ENCODE results near the gene SLC44A4.
"Not testable (repeated sequence)": the region's sequence is repeated elsewhere in the genome, so short reads cannot be mapped to it uniquely, and the experiment has no call there.

SLC44A4 gene

GRCh38 chr6:31827286-31828079 is 51.3 kb downstream of the SLC44A4 start, which contains the start of gene HSPA1B:
TSS of gene HSPA1B (plus strand) at chr6:31827738. CDS start at chr6:31827951, 213 bp downstream.
- DNase-seq (ENCODE audit: low read depth) = peak; percentile 99

DNA sequence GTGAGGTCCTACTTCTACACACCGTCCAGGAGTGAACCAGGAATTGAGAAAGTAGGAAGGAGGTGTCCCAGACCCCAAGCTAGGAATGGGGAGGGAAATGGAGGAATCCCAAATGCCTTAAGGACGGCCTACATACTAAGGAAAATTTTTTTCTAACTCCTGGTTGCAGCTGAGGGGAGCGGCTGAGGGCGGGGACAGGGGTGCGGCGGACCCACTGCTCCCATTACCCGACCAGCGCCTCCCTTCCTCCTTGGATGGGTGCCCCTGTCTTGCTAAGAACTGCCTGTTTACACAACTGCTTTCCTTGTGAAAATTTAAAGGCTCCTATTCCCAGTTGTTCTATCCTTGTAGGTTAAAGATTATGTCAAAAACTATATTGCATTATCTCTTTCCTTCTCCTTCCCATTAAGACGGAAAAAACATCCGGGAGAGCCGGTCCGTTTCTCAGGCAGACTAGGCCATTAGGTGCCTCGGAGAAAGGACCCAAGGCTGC is 52.0 kb downstream of the SLC44A4 start:
- DNase-seq (ENCODE audit: low read depth) = no peak

- no peak for DNase-seq (ENCODE audit: low read depth)
Measured at GRCh38 chr6:31825553-31825952, 53.2 kb downstream of the SLC44A4 start.

DNA sequence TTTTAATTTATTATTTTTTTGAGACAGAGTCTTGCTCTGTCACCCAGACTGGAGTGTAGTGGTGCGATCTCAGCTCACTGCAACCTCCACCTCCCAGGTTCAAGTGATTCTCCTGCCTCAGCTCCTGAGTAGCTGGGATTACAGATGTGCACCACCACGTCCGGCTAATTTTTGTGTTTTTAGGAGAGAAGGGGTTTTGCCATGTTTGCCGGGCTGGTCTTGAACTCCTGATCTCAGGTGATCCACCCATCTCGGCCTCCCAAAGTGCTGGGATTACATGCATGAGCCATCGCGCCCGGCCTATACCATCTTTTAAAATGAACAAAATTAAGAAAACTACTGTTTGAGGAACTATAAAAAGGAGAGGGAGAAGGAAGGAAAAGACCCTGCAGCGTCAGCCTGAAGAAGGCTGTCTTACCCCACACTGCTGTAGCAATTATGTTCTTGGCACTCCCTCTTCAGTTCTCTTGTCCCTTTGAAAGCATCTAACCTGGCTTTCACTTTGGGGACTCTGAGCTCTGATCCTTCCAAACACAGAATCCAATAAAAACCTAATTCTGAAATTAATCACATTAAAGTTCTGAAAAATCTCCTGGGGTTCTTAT is 55.1 kb downstream of the SLC44A4 start:
- DNase-seq (ENCODE audit: low read depth) = not testable (repeated sequence)

GRCh38 chr6:31822036-31822821 is 56.6 kb downstream of the SLC44A4 start:
- DNase-seq (ENCODE audit: low read depth) = no peak

GRCh38 chr6:31821301-31822035 is 57.3 kb downstream of the SLC44A4 start:
- no peak for DNase-seq (ENCODE audit: low read depth)

GRCh38 chr6:31820399-31820798 is 58.4 kb downstream of the SLC44A4 start:
- not testable (repeated sequence) for DNase-seq (ENCODE audit: low read depth)

DNA sequence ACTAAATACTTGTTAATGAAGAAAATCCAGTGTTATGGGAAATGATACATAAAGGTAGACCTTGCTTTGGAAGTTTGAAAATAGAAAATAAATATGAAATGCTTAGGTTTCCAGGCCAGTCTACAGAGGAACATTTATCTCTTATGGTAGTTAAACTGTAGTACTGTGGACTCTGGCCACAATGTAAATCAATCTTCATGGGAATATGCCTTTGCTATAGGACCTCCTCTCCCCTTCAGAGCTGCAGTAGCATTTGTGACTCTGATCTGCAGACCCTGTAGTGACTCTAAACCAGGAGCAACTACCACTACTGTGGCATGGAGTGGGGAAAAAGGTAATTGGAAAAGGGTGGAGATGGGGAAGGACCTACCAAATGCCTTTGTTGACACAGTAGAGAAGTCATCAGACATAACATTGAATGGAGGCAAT is 58.9 kb downstream of the SLC44A4 start:
- no peak for DNase-seq (ENCODE audit: low read depth)

- not testable (repeated sequence) for DNase-seq (ENCODE audit: low read depth)
Measured at GRCh38 chr6:31817929-31818511, 60.8 kb downstream of the SLC44A4 start.

- not testable (repeated sequence) for DNase-seq (ENCODE audit: low read depth)
Measured at GRCh38 chr6:31817133-31817928, 61.5 kb downstream of the SLC44A4 start.

- peak; percentile 83 for DNase-seq (ENCODE audit: low read depth)
Measured at GRCh38 chr6:31815025-31815838, 63.6 kb downstream of the SLC44A4 start, which contains the start of the genes HSPA1A and HSPA1L. TSS of gene HSPA1A (plus strand) at chr6:31815543. CDS start at chr6:31815757, 214 bp downstream. TSS of gene HSPA1L (minus strand) at chr6:31815283. CDS start at chr6:31811972, 3,311 bp downstream.

- DNase-seq (ENCODE audit: low read depth) = peak; percentile 94
Measured at GRCh38 chr6:31814677-31815024, 64.1 kb downstream of the SLC44A4 start.

GRCh38 chr6:31813465-31813849 is 65.3 kb downstream of the SLC44A4 start:
- DNase-seq (ENCODE audit: low read depth) = no peak

Measured in non-pigmented ciliary epithelial cell (primary cell).